ENCODE measurements around the gene IFT74.

Gene IFT74

GRCh38 chr9:27094640-27095298 lies 138.6 kb downstream of the IFT74 start:
- no peak for TF ChIP-seq CTCF (IDR thresholded peaks at IDR 0.05; ENCODE audit: low read depth, low read length, missing control alignments)
- H3K4me3 ChIP-seq (replicated peaks; ENCODE audit: low read depth, low read length): no peak overlapping the region
- no peak for DNase-seq (ENCODE audit: extremely low read depth, low read depth)

DNA sequence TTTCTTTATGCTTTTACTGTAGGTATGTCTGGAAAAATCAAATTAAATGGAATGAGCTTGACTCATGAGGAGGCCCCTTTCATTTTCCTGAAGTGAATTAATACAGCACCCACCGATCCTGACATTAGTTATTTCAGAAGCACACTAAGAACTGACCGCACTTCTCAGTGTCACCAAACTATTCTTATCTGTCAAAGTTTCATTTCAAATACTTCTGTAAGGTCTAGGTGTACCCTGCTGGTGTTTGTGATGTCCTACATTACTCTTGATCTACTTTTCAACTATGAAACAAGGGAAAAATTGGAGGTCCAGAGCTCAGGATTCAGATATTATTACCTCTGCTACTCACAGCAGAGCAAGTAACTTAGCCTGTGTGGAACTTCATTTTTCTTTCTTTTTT lies 151.0 kb downstream of the IFT74 start:
- no peak overlapping the region for H3K4me3 ChIP-seq (replicated peaks; ENCODE audit: low read depth, low read length)
- no peak for DNase-seq (ENCODE audit: extremely low read depth, low read depth)
- no peak for TF ChIP-seq CTCF (IDR thresholded peaks at IDR 0.05; ENCODE audit: low read depth, low read length, missing control alignments)

DNA sequence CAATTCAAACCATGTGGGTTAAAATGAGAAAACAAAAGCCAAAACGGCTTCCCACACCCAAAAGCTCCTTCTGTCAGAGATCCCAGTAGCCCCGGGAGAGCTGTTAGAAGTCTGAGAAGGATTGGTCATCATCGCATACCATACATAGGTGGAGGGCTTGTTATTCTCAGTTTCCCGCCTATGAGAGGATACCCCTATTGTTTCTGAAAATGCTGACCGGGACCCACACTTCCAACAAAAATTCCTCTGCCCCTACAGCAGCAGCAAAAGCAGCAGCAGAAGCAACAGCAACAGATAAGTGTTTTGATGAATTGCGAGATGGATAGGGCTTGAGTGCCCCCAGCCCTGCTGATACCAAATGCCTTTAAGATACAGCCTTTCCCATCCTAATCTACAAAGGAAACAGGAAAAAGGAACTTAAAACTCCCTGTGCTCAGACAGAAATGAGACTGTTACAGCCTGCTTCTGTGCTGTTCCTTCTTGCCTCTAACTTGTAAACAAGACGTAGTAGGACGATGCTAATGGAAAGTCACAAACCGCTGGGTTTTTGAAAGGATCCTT lies 152.8 kb downstream of the IFT74 start, which contains the start of gene TEK:
Gene TEK, plus strand, starts transcription at position 245 of the 561 bp plus-strand sequence. CDS start 366 bp downstream, outside the sequence.
- no peak for DNase-seq (ENCODE audit: extremely low read depth, low read depth)
- H3K4me3 ChIP-seq (replicated peaks; ENCODE audit: low read depth, low read length): no peak within 1 kb of the TSS
- TF ChIP-seq CTCF (IDR thresholded peaks at IDR 0.05; ENCODE audit: low read depth, low read length, missing control alignments): no peak

GRCh38 chr9:27109621-27110020 lies 153.4 kb downstream of the IFT74 start:
- no peak for TF ChIP-seq CTCF (IDR thresholded peaks at IDR 0.05; ENCODE audit: low read depth, low read length, missing control alignments)
- no peak overlapping the region for H3K4me3 ChIP-seq (replicated peaks; ENCODE audit: low read depth, low read length)
- DNase-seq (ENCODE audit: extremely low read depth, low read depth): no peak

DNA sequence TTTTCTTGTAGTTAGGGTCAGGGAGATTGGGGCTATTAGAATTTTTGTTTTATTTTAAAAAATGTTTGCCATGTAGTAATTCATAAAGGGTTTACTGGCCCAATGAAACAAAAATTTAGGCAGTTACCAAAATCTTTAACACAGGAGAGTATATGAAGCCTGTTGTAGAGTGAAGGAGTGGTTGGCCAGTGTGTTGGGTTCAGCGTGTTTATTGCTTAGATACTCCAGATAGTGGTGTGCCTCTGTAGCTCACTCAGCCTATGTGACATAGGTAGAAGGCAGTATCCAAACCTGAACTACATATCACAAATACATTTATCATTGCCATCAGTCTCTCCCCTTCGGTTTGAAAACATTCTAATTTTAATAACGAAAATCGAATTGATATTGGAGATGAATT lies 154.0 kb downstream of the IFT74 start:
- no peak for DNase-seq (ENCODE audit: extremely low read depth, low read depth)
- no peak for TF ChIP-seq CTCF (IDR thresholded peaks at IDR 0.05; ENCODE audit: low read depth, low read length, missing control alignments)
- no peak overlapping the region for H3K4me3 ChIP-seq (replicated peaks; ENCODE audit: low read depth, low read length)

GRCh38 chr9:27112235-27112634 lies 156.0 kb downstream of the IFT74 start:
- no peak overlapping the region for H3K4me3 ChIP-seq (replicated peaks; ENCODE audit: low read depth, low read length)
- DNase-seq (ENCODE audit: extremely low read depth, low read depth): no peak
- no peak for TF ChIP-seq CTCF (IDR thresholded peaks at IDR 0.05; ENCODE audit: low read depth, low read length, missing control alignments)
